Measurements from ENCODE around the gene CSRNP3.

The CSRNP3 gene

DNA sequence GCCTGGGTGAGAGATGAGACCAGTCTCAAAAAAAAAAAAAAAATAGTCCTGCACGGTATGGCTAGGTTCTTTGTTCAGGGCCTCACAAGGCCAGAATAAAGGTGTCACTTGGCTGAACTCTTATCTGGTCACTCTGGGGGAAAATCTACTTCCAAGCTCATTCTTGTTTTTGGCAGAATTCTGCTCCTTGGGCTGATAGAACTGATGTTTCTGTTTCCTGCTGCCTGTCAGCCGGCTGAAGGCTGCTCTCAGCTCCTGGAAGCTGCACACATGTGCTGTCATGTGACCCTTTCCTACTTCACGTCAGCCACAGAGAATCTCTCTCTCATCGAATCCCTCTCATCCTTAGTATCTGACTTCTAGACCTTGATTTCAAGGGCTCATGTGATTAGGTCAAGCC is 10.4 kb downstream of the CSRNP3 start:
- no peak for DNase-seq (ENCODE audit: low spot score)
- Histone ChIP-seq H3K4me3 (no peak overlapping the region), H3K27ac (no peak overlapping the region)
- TF ChIP-seq, protein P1, sequence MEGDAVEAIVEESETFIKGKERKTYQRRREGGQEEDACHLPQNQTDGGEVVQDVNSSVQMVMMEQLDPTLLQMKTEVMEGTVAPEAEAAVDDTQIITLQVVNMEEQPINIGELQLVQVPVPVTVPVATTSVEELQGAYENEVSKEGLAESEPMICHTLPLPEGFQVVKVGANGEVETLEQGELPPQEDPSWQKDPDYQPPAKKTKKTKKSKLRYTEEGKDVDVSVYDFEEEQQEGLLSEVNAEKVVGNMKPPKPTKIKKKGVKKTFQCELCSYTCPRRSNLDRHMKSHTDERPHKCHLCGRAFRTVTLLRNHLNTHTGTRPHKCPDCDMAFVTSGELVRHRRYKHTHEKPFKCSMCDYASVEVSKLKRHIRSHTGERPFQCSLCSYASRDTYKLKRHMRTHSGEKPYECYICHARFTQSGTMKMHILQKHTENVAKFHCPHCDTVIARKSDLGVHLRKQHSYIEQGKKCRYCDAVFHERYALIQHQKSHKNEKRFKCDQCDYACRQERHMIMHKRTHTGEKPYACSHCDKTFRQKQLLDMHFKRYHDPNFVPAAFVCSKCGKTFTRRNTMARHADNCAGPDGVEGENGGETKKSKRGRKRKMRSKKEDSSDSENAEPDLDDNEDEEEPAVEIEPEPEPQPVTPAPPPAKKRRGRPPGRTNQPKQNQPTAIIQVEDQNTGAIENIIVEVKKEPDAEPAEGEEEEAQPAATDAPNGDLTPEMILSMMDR (IDR thresholded peaks at IDR 0.05): no peak

DNA sequence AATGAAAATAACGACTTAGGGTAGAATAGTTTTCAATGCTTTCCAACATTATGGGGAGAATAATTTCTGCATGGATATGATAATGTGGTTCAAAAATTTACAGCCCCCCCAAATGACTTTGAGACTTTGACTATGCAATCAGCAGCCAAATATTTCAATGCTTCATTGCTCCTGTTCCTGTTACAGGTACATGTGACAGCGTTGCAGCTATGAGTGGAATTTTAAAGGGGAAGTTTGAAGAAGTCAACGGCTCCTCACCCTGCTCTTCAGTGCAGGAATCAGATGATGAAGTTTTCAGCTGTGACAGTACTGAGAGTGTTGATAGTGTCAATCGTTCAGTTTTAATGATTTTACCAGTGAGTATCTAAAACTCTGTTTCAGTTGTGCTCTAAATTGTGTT is 25.1 kb downstream of the CSRNP3 start:
- TF ChIP-seq, protein P1 (IDR thresholded peaks at IDR 0.05): no peak
- no peak overlapping the region for H3K4me3 ChIP-seq
- no peak for DNase-seq (ENCODE audit: low spot score)
- H3K27ac ChIP-seq: no peak overlapping the region

DNA sequence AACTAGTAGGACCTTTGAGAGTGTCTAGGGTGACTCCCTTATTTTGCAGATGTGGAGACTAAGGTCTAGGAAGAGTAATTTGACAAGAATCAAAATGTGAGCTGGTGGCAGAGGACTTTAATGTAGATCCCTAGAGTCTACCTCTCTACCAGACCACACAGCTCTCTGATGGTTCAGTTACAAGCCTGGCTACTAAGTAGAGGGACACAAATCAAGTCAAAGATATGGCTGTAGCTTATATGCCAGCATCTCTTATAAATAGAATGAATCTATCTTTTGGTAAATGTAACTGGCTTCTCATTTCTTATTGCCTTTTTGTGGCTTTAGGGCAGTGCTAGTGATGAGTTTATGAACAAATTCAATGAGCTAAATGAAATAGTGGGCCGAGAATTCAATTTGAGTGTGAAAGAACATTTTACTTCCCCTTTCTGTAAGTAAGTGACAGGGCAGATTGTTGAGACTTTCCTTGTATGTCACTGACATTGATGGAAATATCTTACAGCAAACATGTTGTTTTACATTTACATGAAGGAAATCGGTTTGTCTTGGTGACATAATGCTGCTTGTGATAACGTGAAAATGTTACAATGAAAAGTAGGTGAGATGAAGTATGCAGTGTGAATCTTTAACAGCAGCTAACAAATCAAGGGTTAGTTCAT is 28.3 kb downstream of the CSRNP3 start:
- H3K4me3 ChIP-seq: no peak overlapping the region
- no peak overlapping the region for H3K27ac ChIP-seq
- no peak for DNase-seq (ENCODE audit: low spot score)
- TF ChIP-seq, protein P1 (IDR thresholded peaks at IDR 0.05): no peak

DNA sequence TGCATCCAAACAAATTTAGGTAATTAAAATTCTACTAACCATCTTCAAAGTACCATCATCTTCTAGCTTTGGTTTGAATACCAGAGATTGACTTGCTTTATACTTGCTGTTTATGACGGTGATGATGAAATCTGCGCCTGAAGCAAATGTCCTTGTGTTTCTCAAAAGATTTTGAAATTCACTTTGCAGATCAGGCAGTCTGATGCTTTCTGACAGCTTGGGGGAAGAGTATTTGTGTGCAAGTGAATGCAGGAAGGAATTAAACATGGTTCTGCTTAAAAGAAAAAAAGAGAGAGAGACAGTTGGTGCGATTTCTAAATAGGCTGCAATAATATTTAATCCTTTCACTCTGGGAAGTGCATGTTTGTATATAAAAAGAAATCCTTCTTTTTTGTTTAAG is 29.6 kb downstream of the CSRNP3 start:
- no peak for DNase-seq (ENCODE audit: low spot score)
- no peak overlapping the region for H3K4me3 ChIP-seq
- H3K27ac ChIP-seq: no peak overlapping the region
- TF ChIP-seq, protein P1 (IDR thresholded peaks at IDR 0.05): no peak

DNA sequence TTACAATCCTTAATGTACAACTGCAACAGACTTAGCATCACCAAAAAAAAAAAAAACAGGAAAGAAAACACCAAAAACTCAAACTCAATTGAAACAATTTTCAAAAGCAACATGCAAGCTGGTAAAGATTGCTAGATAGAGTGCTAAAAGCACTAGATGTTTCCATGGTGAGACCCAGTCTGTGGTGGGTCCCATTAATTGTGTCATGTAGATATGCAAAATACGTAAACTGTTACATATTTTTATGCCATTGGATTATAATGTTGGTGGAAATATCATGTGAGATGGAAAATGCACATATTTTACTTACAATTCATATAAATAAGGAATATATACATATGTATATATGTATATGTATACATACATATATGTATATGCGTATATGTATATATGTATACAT is 30.5 kb downstream of the CSRNP3 start:
- DNase-seq (ENCODE audit: low spot score): no peak
- Histone ChIP-seq H3K27ac (no peak overlapping the region), H3K4me3 (no peak overlapping the region)
- TF ChIP-seq, protein P1 (IDR thresholded peaks at IDR 0.05): no peak

DNA sequence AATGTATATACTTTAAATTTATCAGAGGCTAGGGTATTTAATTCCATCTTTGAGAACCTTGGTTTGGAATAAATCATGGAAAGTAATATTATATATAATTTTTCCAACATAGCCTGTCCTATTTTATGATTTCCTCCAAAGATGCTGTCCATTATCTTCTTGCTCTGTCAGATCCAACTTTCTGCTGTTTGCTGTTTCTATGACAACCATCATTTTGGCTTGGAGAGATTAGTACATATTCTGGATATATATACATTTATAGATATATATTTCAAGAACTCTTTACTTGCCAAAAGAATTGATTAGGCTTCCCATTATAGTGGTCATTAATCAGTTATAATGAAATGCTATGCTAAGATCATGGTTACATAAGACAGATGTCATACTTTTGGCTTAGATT is 31.3 kb downstream of the CSRNP3 start:
- TF ChIP-seq, protein P1 (IDR thresholded peaks at IDR 0.05): no peak
- H3K4me3 ChIP-seq: no peak overlapping the region
- no peak overlapping the region for H3K27ac ChIP-seq
- DNase-seq (ENCODE audit: low spot score): no peak

DNA sequence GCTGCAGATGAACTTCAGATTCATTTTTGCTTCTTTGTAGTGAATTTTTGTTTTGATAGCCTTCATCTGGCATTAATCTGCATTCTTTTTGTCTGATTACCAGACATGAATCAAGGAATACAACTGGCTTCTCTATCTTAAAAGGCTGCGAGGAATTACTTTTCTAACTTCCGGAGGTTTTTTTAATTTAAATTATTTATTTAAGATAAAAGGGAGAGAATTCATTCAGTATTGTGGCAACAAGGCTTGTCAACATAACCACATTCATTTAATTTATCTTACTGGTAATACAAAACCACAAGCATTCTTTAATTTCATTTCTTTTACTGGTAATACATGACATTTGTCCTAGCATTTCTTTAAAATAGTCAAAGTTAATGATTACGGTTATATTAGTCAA is 36.0 kb downstream of the CSRNP3 start:
- Histone ChIP-seq H3K4me3 (no peak overlapping the region), H3K27ac (no peak overlapping the region)
- DNase-seq (ENCODE audit: low spot score): no peak
- TF ChIP-seq, protein P1 (IDR thresholded peaks at IDR 0.05): no peak
